ENCODE data around the gene HSF4.

Gene HSF4

GRCh38 chr16:67215706-67216105, 51.2 kb downstream of the HSF4 start:
- in situ Hi-C loops (cut with MboI; ENCODE audit: low sequenced_read_pairs), result no loop called here

GRCh38 chr16:67216612-67217490, 52.3 kb downstream of the HSF4 start:
- in situ Hi-C loops (cut with MboI; ENCODE audit: low sequenced_read_pairs), result no loop called here
